K562 (cell line): ENCODE results near the gene TBC1D2B. TPM values are rescaled to one million over a fixed set of nuclear protein-coding genes. Genes with fewer than 3 reads are reported as not detected.

Experiments used
- ATAC-seq: fragments of 200-7000 bp; cut with Tn5 transposase; 3 replicates; pipeline ENCODE4 v1.9.1; 2020; ENCODE audit warnings: moderate library complexity
- BruUV-seq: library from RNA; stranded (reverse); fragments of 400-500 nt; replicated peaks from 2 replicates; lab custom pipeline; 2021; lab: Mats Ljungman, UMichigan
- CTCF ChIA-PET: fragments of 300-600 bp; formaldehyde crosslinking; extraction: SDS; loops from one replicate; lab custom pipeline; 2021; ENCODE audit warnings: low intra/inter-chr PET ratio; lab: Yijun Ruan, JAX
- POLR2A ChIA-PET: fragments of 300-600, 350-650 bp; sonication (Branson Sonifier 250); formaldehyde crosslinking; extraction: SDS; loops from one replicate; lab custom pipeline; 2021; ENCODE audit warnings: antibody characterized with exemption, inconsistent platforms; lab: Yijun Ruan, JAX
- DNase-seq, 4 experiments: peaks; one replicate each; pipeline versions ENCODE4 v3.0.0 to v3.0.0-alpha.2; 2011 to 2018; ENCODE audit warnings: low spot score in 3 of 4, mixed read lengths in 3 of 4; ENCODE audit errors: extremely low read depth in 1 of 4
- FAIRE-seq: peaks from 2 replicates; lab custom pipeline; 2011; peaks lifted over from hg19 to GRCh38; lab: Jason Lieb, UNC
- H2AFZ ChIP-seq: 2 replicates; pipeline ENCODE4 v1.6.0; 2011; ENCODE audit warnings: low read depth, low read length, control low read depth, inconsistent platforms
- H3K27ac ChIP-seq: fragments of 200-600 bp; 3 replicates; pipeline ENCODE4 v1.8.0; 2011; ENCODE audit warnings: low read depth, mild to moderate bottlenecking, control low read depth, inconsistent platforms, low read length, moderate library complexity, mixed read lengths; ENCODE audit errors: extremely low read depth
- H3K27me3 ChIP-seq, 2 experiments: fragments of 300-600 bp in 1 of 2; 2 replicates in 1 of 2; 3 replicates in 1 of 2; pipeline versions ENCODE4 v1.6.0 to v1.8.0; 2011; ENCODE audit warnings: inconsistent platforms in 2 of 2, low read length in 2 of 2, mild to moderate bottlenecking in 1 of 2, mixed read lengths in 1 of 2, moderate library complexity in 1 of 2; ENCODE audit not compliant: control insufficient read depth in 2 of 2, insufficient read depth in 2 of 2
- H3K36me3 ChIP-seq: fragments of 300-600 bp; 3 replicates; pipeline ENCODE4 v1.8.0; 2011; ENCODE audit warnings: mild to moderate bottlenecking, low read length, inconsistent platforms; ENCODE audit not compliant: control insufficient read depth, insufficient read depth
- H3K4me1 ChIP-seq, 2 experiments: fragments of 200-600 bp in 1 of 2; replicated peaks in 1 of 2; 2 replicates in 1 of 2; 3 replicates in 1 of 2; pipeline versions ENCODE4 v1.5.1 to v1.8.0; 2011; ENCODE audit warnings: inconsistent platforms in 2 of 2, low read length in 2 of 2, mild to moderate bottlenecking in 1 of 2, mixed read lengths in 1 of 2, moderate library complexity in 1 of 2; ENCODE audit not compliant: control insufficient read depth in 2 of 2, insufficient read depth in 2 of 2
- H3K4me2 ChIP-seq: 2 replicates; pipeline ENCODE4 v1.6.1; 2011; ENCODE audit warnings: low read length, control low read depth, inconsistent platforms, mixed read lengths; ENCODE audit not compliant: insufficient read depth
- H3K4me3 ChIP-seq: fragments of 200-600 bp; sonication (generic), shearing (Covaris generic); 2 replicates; pipeline ENCODE4 v1.5.1; 2016; ENCODE audit warnings: control low read depth, inconsistent platforms
- H3K79me2 ChIP-seq: fragments of 200-600 bp; 3 replicates; pipeline ENCODE4 v1.8.0; 2011; ENCODE audit warnings: low read length, inconsistent platforms; ENCODE audit not compliant: control insufficient read depth, insufficient read depth
- H3K9ac ChIP-seq, 2 experiments: 2 replicates each; pipeline versions ENCODE4 v1.6.0 to v1.6.1; 2011; ENCODE audit warnings: low read depth in 2 of 2, low read length in 2 of 2, control low read depth in 1 of 2, inconsistent platforms in 1 of 2, mild to moderate bottlenecking in 1 of 2, mixed read lengths in 1 of 2; ENCODE audit not compliant: insufficient read depth in 1 of 2
- H3K9me1 ChIP-seq: one replicate; pipeline ENCODE4 v1.6.0; 2011; ENCODE audit warnings: inconsistent platforms, mild to moderate bottlenecking, low read length, moderate library complexity; ENCODE audit not compliant: control insufficient read depth, insufficient read depth
- H3K9me3 ChIP-seq: replicated peaks from 2 replicates; pipeline ENCODE4 v1.5.1; 2011; ENCODE audit warnings: low read depth, low read length, inconsistent platforms; ENCODE audit not compliant: control insufficient read depth, insufficient read depth
- H4K20me1 ChIP-seq: replicated peaks from 2 replicates; pipeline ENCODE4 v1.6.1; 2011; ENCODE audit warnings: low read length, inconsistent platforms, mixed read lengths; ENCODE audit not compliant: control insufficient read depth, insufficient read depth
- BHLHE40 ChIP-seq: IDR thresholded peaks from 2 replicates; pipeline ENCODE4 v1.6.1; 2011; ENCODE audit warnings: low read length, improper control_type of control experiment
- CHCHD3 ChIP-seq: fragments of 250-450 bp; sonication (Bioruptor Pico); IDR thresholded peaks from 2 replicates; pipeline ENCODE4 v2.1.2; 2022; ENCODE audit warnings: mild to moderate bottlenecking
- DPF2 ChIP-seq: fragments of 450-650 bp; IDR thresholded peaks from 2 replicates; pipeline ENCODE4 v1.6.1; 2016
- FOXK2 ChIP-seq, 2 experiments: fragments of 450-650 bp; IDR thresholded peaks in 1 of 2; conservative IDR thresholded peaks in 1 of 2; 2 replicates each; pipeline ENCODE4 v1.6.1; 2016; ENCODE audit warnings: low read depth in 2 of 2, mild to moderate bottlenecking in 1 of 2
- KDM5B ChIP-seq: fragments of 200-600 bp; sonication (generic); IDR thresholded peaks from 2 replicates; pipeline ENCODE4 v1.6.1; 2012; ENCODE audit warnings: low read depth, mild to moderate bottlenecking, moderate library complexity, low read length, control low read depth, inconsistent platforms; ENCODE audit not compliant: insufficient replicate concordance
- MEF2A ChIP-seq: IDR thresholded peaks from 2 replicates; pipeline ENCODE4 v1.6.1; 2011; ENCODE audit warnings: low read depth, mild to moderate bottlenecking, low read length, moderate library complexity; ENCODE audit not compliant: control insufficient read depth
- NR2F6 ChIP-seq: fragments of 450-650 bp; formaldehyde crosslinking; IDR thresholded peaks from 2 replicates; pipeline ENCODE4 v1.4.0; 2020; ENCODE audit warnings: mild to moderate bottlenecking
- RHOXF2B ChIP-seq: fragments of 250-450 bp; sonication (Bioruptor Pico); conservative IDR thresholded peaks from 2 replicates; pipeline ENCODE4 v1.5.1; 2021
- ZNF274 ChIP-seq: IDR thresholded peaks from 2 replicates; pipeline ENCODE4 v1.6.1; 2011; ENCODE audit warnings: low read depth, mild to moderate bottlenecking, low read length, moderate library complexity, borderline replicate concordance
- ZNF354B ChIP-seq: fragments of 250-450 bp; sonication (Bioruptor Pico); IDR thresholded peaks from 2 replicates; pipeline ENCODE4 v1.4.0; 2020
- ZNF445 ChIP-seq: fragments of 250-450 bp; sonication (Bioruptor Pico); IDR thresholded peaks from 2 replicates; pipeline ENCODE4 v1.4.0; 2020; ENCODE audit warnings: low read depth, mild to moderate bottlenecking, moderate library complexity
- ZZZ3 ChIP-seq: fragments of 450-650 bp; IDR thresholded peaks from 2 replicates; pipeline ENCODE4 v1.6.1; 2016; ENCODE audit warnings: antibody characterized with exemption, mild to moderate bottlenecking, moderate library complexity
- whole genome bisulfite sequencing: fragments of 100-300 bp; shearing (Covaris generic); methylation state at CpG from one replicate; pipeline ENCODE4 v1.1.6; 2016; ENCODE audit warnings: low coverage, mixed read lengths; ENCODE audit not compliant: insufficient coverage; ENCODE audit errors: missing lambda C conversion rate; 5-methylcytosine and 5-hydroxymethylcytosine counted together
- in situ Hi-C: fragments of 300-500 bp; cut with MboI; formaldehyde crosslinking; loops from 4 replicates; pipeline ENCODE4 v1.15.0; 2018; ENCODE audit warnings: inconsistent platforms, mixed read lengths
- intact Hi-C: fragments of 100-400 bp; cut with micrococcal nuclease; formaldehyde crosslinking; loops from 2 replicates; pipeline ENCODE4 v1.14.2; 2022
- polyA plus RNA-seq, 8 experiments: library from polyadenylated mRNA; depleted of rRNA in 4 of 8; stranded (reverse) in 5 of 8; unstranded in 3 of 8; fragments of >200 nt; fragmentation: Nextera tagmentation in 2 of 8; fragmentation: Illumina TruSeq in 1 of 8; extraction: Ambion mirVana in 2 of 8; extraction: Trizol in 1 of 8; gene quantifications; 2 replicates each; pipeline versions ENCODE4 v1.2.1 to v1.2.3, GENCODE V29; 2011 to 2014; ENCODE audit warnings: inconsistent platforms in 1 of 8, missing spikeins in 1 of 8
- total RNA-seq, 7 experiments: library from RNA; depleted of rRNA in 6 of 7; stranded (reverse); fragments of >200 nt in 6 of 7; fragmentation: Illumina TruSeq in 2 of 7; extraction: Trizol in 2 of 7; gene quantifications; 2 replicates each; pipeline versions ENCODE4 v1.2.1 to v1.2.3, GENCODE V29; 2011 to 2021; ENCODE audit warnings: low replicate concordance in 1 of 7
- TF ChIP-seq, protein P1 (sequence below): fragments of 450-650 bp; IDR thresholded peaks from 2 replicates; pipeline ENCODE4 v1.6.1; 2016; ENCODE audit warnings: antibody characterized with exemption
- TF ChIP-seq, protein P2 (sequence below): sonication (generic); formaldehyde crosslinking; IDR thresholded peaks from 2 replicates; pipeline ENCODE4 v1.8.1; 2023; ENCODE audit warnings: mild to moderate bottlenecking, missing genetic modification reagents

TBC1D2B gene
- total and polyA plus RNA-seq, 9 of the 15 experiments (the other 6 are each of a cell fraction or from before 2014, with no cell fraction given) = 0.15 to 16.3 (median 8.9) TPM

DNA sequence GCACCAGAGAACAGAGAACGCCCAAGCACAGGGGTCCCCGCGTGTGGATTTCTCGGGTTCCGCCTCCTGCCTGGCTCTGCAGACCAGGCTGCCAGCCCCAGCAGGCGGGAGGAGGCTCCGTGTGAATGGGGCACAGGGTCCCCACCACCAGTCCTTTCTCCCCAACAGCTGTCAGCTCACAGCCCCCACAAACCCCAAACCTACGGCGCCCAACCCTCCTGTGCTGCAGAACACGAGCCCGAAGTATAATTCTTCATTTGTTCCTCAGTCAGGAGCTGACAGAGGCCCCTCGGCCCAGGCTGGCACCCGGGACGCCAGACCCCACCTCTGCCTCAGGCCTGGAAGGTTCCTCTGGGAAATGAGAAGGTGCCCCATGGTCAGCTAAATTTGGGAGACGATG, 78.0 kb downstream of the TBC1D2B start (continued):
- TF ChIP-seq, protein P1, sequence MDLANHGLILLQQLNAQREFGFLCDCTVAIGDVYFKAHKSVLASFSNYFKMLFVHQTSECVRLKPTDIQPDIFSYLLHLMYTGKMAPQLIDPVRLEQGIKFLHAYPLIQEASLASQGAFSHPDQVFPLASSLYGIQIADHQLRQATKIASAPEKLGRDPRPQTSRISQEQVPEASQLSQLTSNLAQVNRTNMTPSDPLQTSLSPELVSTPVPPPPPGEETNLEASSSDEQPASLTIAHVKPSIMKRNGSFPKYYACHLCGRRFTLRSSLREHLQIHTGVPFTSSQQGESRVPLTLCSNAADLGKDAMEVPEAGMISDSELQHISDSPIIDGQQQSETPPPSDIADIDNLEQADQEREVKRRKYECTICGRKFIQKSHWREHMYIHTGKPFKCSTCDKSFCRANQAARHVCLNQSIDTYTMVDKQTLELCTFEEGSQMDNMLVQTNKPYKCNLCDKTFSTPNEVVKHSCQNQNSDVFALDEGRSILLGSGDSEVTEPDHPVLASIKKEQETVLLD = no peak
- TF ChIP-seq, all 486 proteins: peak for 0

DNA sequence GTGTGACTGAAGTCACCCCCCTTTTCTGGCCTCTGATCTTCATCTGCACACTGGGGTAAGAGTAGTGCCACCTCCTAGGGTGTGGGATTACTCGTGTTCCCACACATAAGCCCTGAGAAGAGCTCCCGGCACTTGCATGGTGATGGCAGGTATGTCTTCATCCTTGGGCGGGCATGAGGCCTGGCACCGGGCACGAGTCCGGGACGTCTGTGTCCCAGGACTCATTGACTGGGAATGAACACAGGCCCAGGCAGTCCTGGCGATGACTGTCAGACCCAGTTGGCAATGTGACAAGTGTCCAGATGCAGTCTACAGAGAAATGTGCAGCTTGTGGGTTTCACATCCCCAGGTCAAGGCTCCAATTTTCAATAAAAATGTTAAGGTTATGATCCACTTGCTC, 78.9 kb downstream of the TBC1D2B start:
- Histone ChIP-seq H3K9me1 (no peaks in the 10 kb centered on the region), H2AFZ (no peak overlapping the region), H3K9me3 (no peaks in the 10 kb centered on the region), H3K36me3 (peaks cover 16% of the 10 kb centered on the region; the same call in 1 of the 3 replicates), H3K79me2 (no peaks in the 10 kb centered on the region)
- POLR2A ChIA-PET = interaction anchor here (0.6 kb wide), 1 partner anchor 111 kb away, joined by 3 read pairs; no protein-coding TSS in a partner anchor
- DNase-seq = no peak
- BruUV-seq = no TSS peak
- intact Hi-C loops = no loop called here
- FAIRE-seq = no peak
- ATAC-seq = no peak
- TF ChIP-seq CHCHD3 (CRISPR knock-in tag) (no peak), RHOXF2B (CRISPR knock-in tag) (no peak), ZNF354B (no peak), FOXK2 (conservative IDR thresholded peaks at IDR 0.05 in 1 of 2, IDR thresholded peaks at IDR 0.05 in 1 of 2; ENCODE audit: low read depth in 2 of 2) (no peak), ZNF274 (no peak), MEF2A (no peak), ZNF445 (CRISPR knock-in tag) (no peak), KDM5B (no peak), DPF2 (no peak), NR2F6 (CRISPR knock-in tag) (no peak), BHLHE40 (no peak), ZZZ3 (no peak)
- TF ChIP-seq, protein P2, sequence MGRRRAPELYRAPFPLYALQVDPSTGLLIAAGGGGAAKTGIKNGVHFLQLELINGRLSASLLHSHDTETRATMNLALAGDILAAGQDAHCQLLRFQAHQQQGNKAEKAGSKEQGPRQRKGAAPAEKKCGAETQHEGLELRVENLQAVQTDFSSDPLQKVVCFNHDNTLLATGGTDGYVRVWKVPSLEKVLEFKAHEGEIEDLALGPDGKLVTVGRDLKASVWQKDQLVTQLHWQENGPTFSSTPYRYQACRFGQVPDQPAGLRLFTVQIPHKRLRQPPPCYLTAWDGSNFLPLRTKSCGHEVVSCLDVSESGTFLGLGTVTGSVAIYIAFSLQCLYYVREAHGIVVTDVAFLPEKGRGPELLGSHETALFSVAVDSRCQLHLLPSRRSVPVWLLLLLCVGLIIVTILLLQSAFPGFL (CRISPR knock-in tag) = no peak
- TF ChIP-seq, protein P1 = no peak
- TF ChIP-seq, all 486 proteins: peak for 0
- Histone ChIP-seq H3K9ac (no peak overlapping the region), H3K4me1 (peaks cover 0 to 11% of the 10 kb centered on the region in 2 experiments; a peak in 1 of 5 replicates), H4K20me1 (no peaks in the 10 kb centered on the region), H3K27me3 (no peaks in the 10 kb centered on the region), H3K4me3 (no peak overlapping the region), H3K4me2 (no peak overlapping the region), H3K27ac (no peak overlapping the region)
- 60% methylated on average over 2 of the region's 8 CpGs for WGBS
- in situ Hi-C loops = no loop called here
- CTCF ChIA-PET = no interaction called here
